ENCODE data around the gene TMEM92.

TMEM92 gene

DNA sequence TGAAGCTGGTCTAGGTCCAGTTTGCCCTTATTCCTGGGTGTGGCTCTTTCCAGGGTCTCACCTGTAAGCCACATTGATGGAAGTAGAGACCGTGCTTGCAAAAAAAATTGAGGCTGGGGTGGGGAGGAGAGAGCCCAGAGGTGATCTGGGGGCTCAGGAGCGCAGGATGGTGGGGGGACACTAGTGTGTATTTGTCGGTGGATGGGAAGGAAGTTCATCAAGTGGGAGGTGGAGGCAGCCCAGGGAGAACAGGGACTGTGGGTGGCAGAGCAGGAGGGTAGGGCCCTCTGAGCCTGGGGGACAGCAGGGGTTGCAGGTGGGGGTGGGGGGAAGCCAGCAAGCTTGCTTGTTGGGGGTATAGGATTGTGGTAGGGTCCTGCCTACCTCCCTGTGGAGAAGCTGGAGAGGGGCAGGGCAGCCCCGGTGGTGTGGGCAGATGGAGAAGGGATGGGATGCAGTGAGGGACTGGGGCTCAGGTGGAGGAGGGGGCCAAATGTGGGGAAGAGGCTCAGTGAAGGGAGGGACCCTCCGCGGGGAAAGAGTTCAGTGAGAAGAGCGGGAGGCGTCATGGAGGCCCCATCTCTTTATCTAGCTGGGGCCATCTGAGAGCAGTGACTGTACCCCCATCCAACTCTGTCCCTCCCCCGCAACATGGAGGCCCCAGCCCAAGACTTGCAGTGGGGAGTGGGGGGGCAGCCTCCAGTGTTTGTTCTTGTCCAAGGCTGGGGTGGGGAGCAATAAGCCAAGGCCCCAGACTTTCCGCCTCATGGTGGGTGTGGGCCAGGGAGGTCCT, 17.2 kb upstream of the TMEM92 start:
- no peak for TF ChIP-seq CTCF (IDR thresholded peaks at IDR 0.05; ENCODE audit: control insufficient read depth, insufficient read depth, low read depth, low read length, missing control alignments)
- DNase-seq (ENCODE audit: low read depth): no peak
- no peak overlapping the region for H3K4me3 ChIP-seq (ENCODE audit: control insufficient read depth, low read depth, low read length)

DNA sequence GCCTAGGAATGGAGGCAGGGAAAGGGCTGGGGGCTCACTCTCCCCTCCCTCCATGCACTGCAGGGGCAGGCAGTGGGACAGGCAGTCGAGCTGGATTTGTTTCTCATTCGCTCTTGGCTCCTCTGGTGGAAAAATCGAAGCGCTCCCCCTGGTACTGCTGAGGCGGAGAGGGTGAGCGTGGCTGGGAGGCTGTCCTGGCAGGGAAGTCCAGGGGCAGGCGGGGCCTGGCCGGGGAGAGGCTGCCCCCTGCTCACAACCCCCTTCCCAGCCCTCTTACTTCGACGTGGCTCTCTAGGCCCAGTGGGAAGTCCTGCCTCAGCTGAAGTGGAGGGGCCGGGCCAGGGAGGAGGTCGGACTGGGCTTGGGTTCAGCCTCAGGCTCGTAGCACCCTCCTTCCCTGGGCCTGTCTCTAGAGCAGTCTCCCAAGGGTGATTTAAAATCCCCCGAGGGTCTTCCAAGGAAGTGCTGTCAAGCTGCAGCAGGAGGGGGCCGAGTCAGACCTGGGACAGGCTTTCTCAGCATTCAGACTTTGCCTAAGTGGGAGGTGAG, 16.5 kb upstream of the TMEM92 start:
- no peak for DNase-seq (ENCODE audit: low read depth)
- no peak for TF ChIP-seq CTCF (IDR thresholded peaks at IDR 0.05; ENCODE audit: control insufficient read depth, insufficient read depth, low read depth, low read length, missing control alignments)
- no peak overlapping the region for H3K4me3 ChIP-seq (ENCODE audit: control insufficient read depth, low read depth, low read length)

DNA sequence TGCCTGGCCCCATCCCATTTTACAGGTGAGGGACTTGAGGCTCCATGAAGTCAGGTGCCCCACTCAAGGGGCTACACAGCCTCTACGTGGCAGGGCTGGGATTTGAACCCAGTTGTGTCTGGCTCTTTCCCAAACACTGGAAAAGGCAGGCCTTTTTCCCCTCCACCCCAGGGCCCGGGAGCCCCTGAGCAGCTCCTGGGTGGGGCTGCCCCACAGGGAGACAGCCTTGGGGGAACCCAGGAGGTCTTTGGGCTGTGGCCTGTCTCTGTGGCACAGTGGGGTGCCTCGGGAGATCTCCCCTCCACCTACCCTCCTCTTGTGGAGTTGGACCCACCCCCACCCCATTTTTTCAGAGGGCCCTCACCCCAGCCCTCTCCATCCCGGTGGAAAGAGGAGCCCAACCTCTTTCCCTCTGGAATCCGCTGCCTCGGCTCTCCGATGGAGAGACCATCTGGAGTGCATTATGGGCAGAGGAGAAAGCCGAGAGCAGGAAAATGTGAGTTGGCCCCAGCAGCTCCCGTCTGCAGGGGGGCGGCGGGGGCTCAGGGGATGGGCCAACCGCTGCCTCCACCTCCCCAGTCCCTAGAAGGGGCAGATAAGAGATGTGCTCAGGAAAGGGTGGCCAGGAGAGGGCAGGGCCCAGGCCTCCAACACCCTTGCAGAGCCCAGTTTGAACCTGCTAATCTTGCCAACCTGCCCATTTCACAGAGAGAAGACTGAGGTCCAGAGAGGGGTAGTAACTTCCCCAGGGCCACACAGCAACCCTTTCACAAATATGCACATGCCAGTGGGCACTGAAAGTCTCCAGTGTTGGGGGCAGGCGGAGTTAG, 15.4 kb upstream of the TMEM92 start:
- TF ChIP-seq CTCF (IDR thresholded peaks at IDR 0.05; ENCODE audit: control insufficient read depth, insufficient read depth, low read depth, low read length, missing control alignments): no peak
- H3K4me3 ChIP-seq (ENCODE audit: control insufficient read depth, low read depth, low read length): no peak overlapping the region
- DNase-seq (ENCODE audit: low read depth): peak; percentile 58

DNA sequence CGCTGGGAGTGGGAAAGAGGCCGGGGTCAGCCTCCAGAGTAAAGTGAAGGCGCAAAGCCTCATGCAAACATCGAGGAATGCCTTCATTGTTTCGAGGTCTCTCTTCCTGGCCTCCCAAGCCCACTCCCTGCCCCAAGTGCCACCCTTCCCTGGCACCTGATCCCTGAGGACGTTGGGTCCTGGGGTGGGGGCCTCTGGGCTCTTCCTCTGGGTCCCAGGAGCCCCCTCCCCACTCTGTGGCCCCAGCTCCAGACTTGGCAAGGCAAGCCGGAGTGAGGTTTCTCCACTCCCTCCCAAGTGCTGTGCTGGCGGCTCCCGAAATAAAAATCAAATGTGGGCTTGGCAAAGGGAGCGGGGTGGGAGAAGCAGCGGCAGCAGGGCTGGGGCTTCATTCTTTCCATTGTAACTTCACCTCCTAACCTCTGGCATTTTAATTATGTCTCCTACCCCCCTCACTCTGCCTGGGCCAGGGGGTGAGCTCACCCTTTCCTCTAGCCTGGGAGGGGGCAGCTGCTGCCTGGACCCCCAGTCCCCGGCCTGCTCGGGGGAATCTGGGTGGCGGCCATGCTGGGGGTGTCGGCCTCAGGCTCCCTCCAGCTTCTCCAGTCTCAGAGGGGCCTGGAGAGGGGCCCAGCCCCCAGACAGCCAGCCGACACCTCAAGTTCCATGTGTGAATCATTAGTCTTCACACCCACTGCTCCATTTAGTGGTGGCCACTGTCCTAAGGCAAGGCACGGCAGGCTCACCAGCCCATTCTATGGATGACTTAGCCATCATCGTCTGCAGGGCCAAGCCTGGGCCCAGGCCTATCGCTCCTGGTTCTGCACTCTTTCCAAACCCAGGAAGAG, 14.6 kb upstream of the TMEM92 start:
- TF ChIP-seq CTCF (IDR thresholded peaks at IDR 0.05; ENCODE audit: control insufficient read depth, insufficient read depth, low read depth, low read length, missing control alignments): no peak
- no peak overlapping the region for H3K4me3 ChIP-seq (ENCODE audit: control insufficient read depth, low read depth, low read length)
- no peak for DNase-seq (ENCODE audit: low read depth)

GRCh38 chr17:50260501-50260911, 13.8 kb upstream of the TMEM92 start:
- no peak for DNase-seq (ENCODE audit: low read depth)
- TF ChIP-seq CTCF (IDR thresholded peaks at IDR 0.05; ENCODE audit: control insufficient read depth, insufficient read depth, low read depth, low read length, missing control alignments): no peak
- no peak overlapping the region for H3K4me3 ChIP-seq (ENCODE audit: control insufficient read depth, low read depth, low read length)

All from AG09309 (cell line).